GM12873 (cell line): ENCODE measurements around the gene RAB3IL1.

Experiments used
- TF ChIP-seq, protein P1 (sequence below): IDR thresholded peaks from 2 replicates; pipeline ENCODE4 v1.5.1; 2012; ENCODE audit warnings: low read depth, mild to moderate bottlenecking, moderate library complexity, low read length, control low read depth; ENCODE audit not compliant: insufficient read depth; ENCODE audit errors: missing control alignments

The RAB3IL1 gene

DNA sequence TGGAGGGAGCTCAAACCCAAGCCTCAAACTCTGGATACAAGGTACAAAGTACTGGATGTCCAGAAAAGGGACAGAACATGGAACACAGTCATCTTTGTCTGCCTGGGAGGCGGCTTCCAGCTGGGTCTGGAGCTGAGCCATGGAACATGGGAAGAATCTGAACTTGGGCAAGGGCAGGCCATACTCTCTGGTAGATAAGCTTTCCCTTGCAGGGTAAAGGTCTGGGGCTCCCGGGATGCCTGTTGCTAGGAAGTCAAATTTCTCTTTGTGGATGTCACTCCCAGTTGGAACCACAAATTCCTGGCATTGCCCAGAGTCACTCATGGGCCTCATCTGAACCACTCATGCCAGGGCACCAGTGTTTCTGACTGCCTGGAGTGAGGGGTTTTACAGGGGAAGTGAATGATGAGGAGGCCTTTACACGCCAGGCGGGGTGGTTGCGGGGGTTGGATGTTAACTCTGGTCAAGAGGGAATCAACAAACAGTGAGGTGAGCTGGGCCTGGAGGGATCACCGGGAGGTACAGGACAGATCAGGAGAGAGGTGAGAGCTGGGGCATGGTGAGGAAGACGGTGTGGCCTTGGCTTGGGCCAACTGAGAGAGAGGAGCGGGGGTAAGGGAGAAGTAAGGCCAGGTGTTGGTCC lies 44.3 kb upstream of the RAB3IL1 start:
- TF ChIP-seq, protein P1, sequence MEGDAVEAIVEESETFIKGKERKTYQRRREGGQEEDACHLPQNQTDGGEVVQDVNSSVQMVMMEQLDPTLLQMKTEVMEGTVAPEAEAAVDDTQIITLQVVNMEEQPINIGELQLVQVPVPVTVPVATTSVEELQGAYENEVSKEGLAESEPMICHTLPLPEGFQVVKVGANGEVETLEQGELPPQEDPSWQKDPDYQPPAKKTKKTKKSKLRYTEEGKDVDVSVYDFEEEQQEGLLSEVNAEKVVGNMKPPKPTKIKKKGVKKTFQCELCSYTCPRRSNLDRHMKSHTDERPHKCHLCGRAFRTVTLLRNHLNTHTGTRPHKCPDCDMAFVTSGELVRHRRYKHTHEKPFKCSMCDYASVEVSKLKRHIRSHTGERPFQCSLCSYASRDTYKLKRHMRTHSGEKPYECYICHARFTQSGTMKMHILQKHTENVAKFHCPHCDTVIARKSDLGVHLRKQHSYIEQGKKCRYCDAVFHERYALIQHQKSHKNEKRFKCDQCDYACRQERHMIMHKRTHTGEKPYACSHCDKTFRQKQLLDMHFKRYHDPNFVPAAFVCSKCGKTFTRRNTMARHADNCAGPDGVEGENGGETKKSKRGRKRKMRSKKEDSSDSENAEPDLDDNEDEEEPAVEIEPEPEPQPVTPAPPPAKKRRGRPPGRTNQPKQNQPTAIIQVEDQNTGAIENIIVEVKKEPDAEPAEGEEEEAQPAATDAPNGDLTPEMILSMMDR = no peak

DNA sequence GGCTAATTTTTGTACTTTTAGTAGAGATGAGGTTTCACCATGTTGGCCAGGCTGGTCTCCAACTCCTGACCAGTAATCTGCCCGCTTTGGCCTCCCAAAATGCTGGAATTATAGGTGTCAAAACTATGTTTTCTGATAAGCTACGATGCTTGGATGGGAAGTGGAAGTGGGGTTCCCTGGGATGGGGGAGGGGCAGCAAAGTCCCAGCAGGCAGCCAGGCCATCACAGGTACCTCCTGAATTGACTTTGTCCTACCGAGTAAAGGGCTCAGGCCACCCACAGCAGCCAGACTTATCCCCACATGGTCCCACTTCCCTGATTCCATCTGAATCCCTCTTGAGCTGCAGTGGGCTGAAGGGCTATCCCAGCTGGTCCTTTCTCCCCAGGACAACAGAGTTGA lies 43.2 kb upstream of the RAB3IL1 start:
- TF ChIP-seq, protein P1 = no peak

DNA sequence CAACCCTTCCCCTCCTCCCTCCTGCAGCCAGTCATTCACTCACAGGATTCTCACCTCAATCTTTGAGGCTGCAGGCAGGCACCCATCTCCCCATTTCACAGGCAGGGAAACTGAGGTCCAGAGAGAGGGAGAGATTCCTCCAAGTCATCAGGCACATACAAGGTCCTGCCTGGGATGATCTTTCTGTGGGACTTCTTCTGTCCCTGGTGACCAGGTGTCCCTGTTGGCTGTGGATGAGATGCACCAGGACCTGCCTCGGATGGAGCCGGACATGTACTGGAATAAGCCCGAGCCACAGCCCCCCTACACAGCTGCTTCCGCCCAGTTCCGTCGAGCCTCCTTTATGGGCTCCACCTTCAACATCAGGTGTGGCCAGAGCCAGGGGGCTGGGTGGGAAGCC lies 42.3 kb upstream of the RAB3IL1 start:
- TF ChIP-seq, protein P1 = no peak

DNA sequence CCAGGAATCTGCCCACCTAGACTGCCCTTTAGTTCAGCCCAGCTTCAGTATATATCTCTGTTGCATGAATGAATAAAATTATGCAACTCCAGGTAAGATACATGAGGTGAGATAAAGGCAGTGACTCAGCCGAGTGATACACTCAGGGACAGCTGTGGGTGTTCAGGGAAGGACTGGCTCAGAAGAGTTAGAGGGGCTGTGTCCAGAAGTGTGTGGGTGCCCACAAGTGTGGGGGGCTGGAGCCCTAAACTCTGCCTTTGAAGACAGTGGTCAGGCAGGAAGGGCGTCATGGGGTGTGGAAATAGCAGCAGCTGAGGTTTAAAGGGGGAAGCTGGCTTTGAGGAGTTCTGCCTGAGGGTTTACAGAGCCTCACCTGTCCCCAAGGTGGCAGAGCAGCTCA lies 41.7 kb upstream of the RAB3IL1 start:
- TF ChIP-seq, protein P1 = peak; percentile 9

DNA sequence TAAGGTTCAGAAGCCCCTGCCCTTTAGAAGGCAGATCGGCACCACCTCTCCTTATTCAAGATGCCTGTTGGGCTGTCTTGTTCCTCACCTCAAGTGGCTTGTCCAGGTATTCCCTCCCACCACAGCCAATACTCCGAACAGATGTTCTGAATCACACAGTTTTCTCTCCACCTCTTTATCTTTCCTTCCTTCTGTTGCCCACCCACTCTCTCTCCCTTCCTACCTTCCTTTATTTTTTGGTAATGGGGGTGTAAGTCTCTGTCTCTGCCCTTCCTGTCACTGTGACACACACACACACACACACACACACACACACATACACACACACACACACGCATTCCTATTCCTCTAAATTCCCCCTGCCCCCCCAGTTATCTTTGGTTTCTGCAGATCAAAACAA lies 41.2 kb upstream of the RAB3IL1 start:
- TF ChIP-seq, protein P1 = no peak

DNA sequence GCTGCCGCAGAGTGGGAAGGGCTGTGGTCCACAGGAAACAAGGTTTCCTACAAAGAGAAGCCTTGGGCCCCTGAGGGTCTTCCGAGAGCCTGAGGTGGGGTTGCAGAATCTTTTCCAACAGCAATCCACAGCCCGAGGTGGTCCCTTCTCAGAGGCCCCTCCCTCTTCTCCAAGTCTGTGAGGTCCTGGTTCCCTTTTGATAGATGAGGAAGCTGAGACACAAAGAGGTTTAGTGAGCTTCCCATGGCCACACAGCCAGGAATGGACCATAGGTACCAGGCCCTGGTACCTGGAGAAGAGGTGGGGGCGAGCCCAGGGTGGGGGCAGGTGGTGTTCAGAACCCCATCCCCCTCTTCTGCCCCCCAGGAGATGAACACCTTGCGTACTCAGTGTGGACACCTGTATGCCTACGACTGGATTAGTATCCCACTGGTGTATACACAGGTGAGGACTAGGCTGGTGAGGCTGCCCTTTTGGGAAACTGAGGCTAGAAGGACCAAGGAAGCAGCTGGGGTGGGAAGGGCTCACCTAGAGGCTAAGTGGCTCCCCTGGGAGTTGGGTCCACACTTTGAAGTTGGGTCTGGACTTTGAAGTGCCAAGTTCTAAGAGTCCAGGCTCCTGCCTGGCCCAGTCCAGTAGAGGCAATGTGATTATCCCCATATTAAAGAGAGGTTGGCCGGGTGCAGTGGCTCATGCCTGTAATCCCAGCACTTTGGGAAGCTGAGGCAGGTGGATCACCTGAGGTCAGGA lies 39.8 kb upstream of the RAB3IL1 start:
- TF ChIP-seq, protein P1 = no peak

DNA sequence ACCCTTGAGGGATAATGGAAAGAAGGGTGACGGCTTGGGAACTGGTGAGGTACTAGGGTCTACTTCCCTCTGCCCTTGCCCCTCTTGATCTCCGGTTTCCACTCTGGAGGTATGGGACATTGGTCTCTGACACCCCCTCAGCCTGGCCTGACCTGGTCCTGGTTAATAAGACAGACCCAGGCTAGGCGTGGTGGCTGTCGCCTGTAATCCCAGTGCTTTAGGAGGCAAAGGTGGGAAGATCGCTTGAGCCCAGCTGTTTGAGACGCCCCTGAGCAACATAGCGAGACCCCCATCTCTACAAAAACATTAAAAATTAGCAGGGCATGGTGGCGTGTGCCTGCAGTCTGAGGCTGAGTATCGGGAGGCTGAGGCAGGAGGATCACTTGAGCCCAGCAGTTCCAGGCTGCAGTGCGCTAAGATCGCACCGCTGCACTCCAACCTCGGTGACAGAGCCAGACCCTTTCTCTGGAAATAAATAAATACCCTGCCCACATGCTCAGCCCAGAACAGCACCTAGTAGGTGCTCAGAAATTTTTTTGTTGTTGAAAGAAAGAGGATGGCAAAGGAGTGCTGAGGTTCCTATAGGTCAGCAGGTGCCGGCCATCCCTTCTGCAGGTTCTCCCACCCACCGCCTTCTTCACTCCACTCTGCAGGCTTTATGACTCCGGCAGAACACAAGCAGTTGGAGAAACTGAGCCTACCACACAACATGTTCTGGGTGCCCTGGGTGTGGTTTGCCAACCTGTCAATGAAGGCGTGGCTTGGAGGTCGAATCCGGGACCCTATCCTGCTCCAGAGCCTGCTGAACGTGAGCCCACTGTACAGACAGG lies 39.0 kb upstream of the RAB3IL1 start:
- TF ChIP-seq, protein P1 = no peak
